ENCODE results near the gene FAM110D.

FAM110D gene

GRCh38 chr1:26130695-26131094 is 28.2 kb upstream of the FAM110D start:
- no peak for DNase-seq

GRCh38 chr1:26132128-26132833 is 26.6 kb upstream of the FAM110D start:
- DNase-seq = no peak

DNA sequence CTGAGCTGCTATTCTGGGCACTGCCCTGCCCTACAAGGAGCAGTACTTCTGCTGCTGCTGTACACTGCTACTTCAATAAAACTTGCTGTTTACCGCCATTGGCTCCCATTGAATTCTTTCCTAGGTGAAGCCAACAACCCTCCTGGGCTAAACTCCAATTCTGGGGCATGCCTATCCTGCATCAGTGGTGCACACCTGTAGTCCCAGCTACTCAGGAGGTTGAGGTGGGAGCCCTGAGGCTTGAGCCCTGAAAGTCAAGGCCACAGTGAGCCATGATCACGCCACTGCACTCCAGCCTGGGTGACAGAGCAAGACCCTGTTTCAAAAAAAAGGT is 26.1 kb upstream of the FAM110D start:
- DNase-seq = no peak

GRCh38 chr1:26134466-26134865 is 24.4 kb upstream of the FAM110D start:
- no peak for DNase-seq

DNA sequence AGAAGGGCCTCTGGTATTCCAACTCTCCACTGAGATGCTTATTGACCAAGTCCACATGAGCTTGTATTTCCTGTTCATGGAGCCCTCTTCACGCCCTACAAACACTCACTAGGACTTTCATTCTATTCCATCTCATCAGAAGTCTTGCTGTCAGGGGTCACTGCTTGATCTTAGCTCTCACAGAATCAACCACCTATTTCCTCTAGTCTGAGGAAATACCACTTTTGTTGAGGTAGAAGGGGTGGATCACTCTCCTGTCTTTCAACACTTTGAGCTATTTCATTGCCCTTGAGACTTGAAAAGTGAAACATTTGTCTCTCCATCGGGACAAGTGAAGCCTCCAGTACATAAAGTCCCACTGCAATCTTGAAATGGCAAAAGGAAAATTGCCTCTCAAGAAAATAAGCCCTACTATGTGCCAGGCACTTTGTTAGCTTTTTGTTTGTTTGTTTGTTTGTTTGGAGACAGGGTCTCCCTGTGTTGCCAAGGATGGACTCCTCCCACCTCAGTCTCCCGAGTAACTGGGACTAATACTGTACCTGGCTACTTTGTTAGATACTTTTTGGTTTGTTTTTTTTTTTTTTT is 19.8 kb upstream of the FAM110D start:
- DNase-seq = no peak

GRCh38 chr1:26142159-26142558 is 16.7 kb upstream of the FAM110D start:
- DNase-seq = no peak

GRCh38 chr1:26145041-26145959 is 13.6 kb upstream of the FAM110D start:
- DNase-seq = peak; percentile 74

GRCh38 chr1:26145960-26146294 is 13.0 kb upstream of the FAM110D start:
- no peak for DNase-seq

DNA sequence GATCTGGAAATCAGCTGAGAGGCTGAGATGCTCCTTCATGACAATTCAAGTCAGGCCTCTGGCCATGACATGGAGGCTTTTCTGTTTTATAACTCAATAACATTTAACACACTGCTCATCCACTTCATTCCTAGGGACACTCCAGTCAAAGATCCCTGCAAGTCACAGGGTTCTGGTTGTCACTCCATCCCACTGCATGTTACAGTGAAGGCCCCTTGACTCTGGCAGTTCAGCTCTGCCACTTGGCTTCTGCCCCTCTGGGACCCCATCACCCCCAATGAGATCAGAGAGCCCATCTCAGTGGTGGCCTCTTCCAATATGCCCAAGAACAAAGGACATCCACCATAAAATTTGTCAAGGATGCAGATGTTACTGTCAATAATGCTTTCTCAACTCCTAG is 10.0 kb upstream of the FAM110D start:
- no peak for DNase-seq

- DNase-seq = no peak
These were observed 4.8 kb upstream of the FAM110D start for GRCh38 chr1:26153966-26154532.

DNA sequence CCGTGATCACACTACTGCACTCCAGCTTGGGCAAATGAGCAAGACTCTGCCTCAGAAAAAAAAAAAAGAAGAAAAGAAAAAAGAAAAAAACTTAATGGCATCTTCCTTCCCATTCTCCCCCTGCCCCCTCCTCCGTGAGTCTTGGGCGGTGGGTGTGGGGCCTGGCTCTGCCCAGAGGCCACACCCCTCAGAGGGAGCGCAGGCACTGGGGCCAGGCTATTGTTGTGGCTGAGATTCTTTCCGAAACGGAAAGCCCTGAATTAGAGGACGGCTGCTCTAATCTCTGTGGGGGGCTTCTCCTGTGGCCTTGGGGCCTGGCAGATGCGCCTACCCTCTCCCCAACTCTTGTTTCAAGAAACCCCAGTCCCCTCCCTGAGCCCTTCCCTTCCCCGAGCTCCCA is 4.1 kb upstream of the FAM110D start:
- DNase-seq = no peak

- DNase-seq = no peak
These were observed 3.3 kb upstream of the FAM110D start for GRCh38 chr1:26155370-26156284.

DNA sequence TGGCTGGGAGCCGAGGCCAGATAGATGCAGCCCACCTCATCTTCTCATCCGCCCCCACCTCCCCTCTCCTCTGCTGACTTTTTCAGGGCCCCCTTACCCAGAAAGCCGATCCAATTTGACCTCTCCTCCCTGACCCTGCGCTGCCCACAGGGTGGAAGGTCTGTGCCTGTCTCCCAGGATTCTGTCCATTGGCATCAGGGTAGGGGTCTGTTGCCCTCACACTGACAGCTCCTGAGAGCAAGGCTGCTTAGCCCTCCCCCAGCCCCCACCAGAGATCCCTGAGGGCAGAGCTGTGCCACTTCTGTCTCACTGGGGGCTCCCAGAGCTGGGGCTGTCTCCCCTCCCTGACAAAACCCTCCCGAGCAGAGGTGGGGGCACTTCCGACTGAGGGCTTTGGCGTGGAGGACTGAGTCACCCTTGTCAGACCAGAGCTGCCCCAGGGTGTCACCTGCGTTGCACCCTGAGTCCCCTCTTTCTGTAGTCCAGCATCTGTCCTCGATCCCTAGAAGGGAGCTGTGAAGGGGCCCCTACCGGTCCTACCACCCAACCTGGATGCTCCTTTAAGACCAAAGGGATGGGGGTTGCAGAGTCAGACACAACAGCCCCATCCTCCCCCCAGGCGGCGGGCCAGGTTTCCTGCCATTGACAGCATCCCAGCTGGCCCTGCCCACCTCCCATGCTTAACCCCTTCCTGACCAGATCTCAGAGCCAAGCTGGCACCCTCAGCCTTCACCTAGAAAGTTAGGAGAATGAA is 2.4 kb upstream of the FAM110D start:
- no peak for DNase-seq

GRCh38 chr1:26158271-26158907 is 490 bp upstream of the FAM110D start:
- DNase-seq = no peak

- no peak for DNase-seq
These were observed 812 bp downstream of the FAM110D start for GRCh38 chr1:26159743-26160039.

DNA sequence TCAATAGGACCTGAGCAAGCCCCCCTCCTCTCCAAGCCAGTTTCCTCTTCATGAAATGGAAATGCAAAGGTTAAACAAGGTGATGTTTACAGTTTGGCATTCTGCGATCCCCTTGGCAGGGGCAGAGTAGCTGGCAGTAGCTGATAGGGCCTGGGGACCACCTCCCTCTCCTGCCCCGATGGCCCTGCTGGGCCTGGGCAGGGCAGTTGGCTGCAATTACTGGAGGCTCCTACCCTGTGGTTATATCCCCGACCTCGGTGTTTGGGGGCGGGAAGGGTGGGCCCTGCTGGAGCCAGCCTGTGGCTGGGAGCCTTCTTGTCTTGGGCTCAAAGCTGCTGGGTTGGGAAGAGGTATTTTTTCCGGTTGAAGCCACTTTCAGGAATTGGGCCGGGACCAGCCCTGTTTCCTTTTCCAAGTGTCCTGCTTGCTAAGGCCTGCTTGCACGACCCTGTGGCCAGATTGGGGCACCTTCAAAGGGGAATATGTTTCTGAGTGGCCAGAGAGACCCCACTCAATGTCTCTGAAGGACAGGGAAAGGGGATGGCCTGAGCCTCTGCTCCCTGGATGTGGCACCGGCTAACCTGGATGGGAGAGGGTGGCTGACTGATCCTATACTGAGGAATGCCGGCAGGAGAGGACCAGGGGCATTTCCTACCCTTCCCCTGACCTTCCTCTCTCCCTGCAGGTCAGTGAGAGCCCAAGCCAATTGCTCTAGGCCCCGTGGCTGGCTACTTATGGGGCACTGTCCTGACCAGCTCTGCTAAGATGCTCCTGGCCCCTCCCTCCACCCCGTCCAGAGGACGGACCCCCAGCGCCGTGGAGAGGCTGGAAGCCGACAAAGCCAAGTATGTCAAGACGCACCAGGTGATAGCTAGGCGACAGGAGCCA is 1.9 kb downstream of the FAM110D start:
- DNase-seq = no peak

- no peak for DNase-seq
These were observed 2.7 kb downstream of the FAM110D start for GRCh38 chr1:26161415-26162219.

GRCh38 chr1:26162220-26162709 is 3.4 kb downstream of the FAM110D start:
- DNase-seq = no peak

GRCh38 chr1:26163684-26164035 is 4.8 kb downstream of the FAM110D start:
- DNase-seq = no peak
